A673 (cell line): Measurements from ENCODE around the gene INVS. TPM values are rescaled to one million over a fixed set of nuclear protein-coding genes. Genes with fewer than 3 reads are reported as not detected.
"Not testable (repeated sequence)": the region's sequence is repeated elsewhere in the genome, so short reads cannot be mapped to it uniquely, and the experiment has no call there.

ENCODE experiments used
- BruUV-seq: library from RNA; stranded (reverse); fragments of 400-500 nt; replicated peaks from 2 replicates; lab custom pipeline; 2021; lab: Mats Ljungman, UMichigan
- CTCF ChIA-PET: fragments of 300-600 bp; sonication (Branson Sonifier 250); formaldehyde crosslinking; loops from one replicate; lab custom pipeline; 2022; ENCODE audit warnings: antibody characterized with exemption; lab: Charles Lee
- POLR2A ChIA-PET: fragments of 300-600 bp; sonication (Branson Sonifier 250); formaldehyde crosslinking; loops from one replicate; lab custom pipeline; 2022; ENCODE audit warnings: antibody characterized with exemption; ENCODE audit not compliant: low non-redundant PET; lab: Charles Lee
- DNase-seq: peaks from one replicate; pipeline ENCODE4 v3.0.0-alpha.2; 2015; ENCODE audit warnings: low spot score
- H3K27ac ChIP-seq: fragments of 200-600 bp; sonication (generic); 2 replicates; pipeline ENCODE4 v1.5.1; 2016; ENCODE audit warnings: mixed run types, low read depth, mild to moderate bottlenecking, mixed read lengths, antibody characterized with exemption, low read length; ENCODE audit not compliant: poor library complexity, severe bottlenecking
- H3K27me3 ChIP-seq: fragments of 200-600 bp; sonication (generic); replicated peaks from 2 replicates; pipeline ENCODE4 v1.6.1; 2017; ENCODE audit warnings: mixed run types, low read depth, mild to moderate bottlenecking, mixed read lengths, antibody characterized with exemption, low read length; ENCODE audit not compliant: insufficient read depth, poor library complexity
- H3K36me3 ChIP-seq: fragments of 200-600 bp; sonication (generic); 2 replicates; pipeline ENCODE4 v1.6.1; 2016; ENCODE audit warnings: mixed run types, mild to moderate bottlenecking, mixed read lengths, antibody characterized with exemption, low read length; ENCODE audit not compliant: insufficient read depth, poor library complexity, severe bottlenecking
- H3K4me1 ChIP-seq: fragments of 200-600 bp; sonication (generic); 2 replicates; pipeline ENCODE4 v1.6.1; 2017; ENCODE audit warnings: mixed run types, mild to moderate bottlenecking, mixed read lengths, antibody characterized with exemption, low read length; ENCODE audit not compliant: insufficient read depth, poor library complexity, severe bottlenecking
- H3K4me3 ChIP-seq: fragments of 200-600 bp; sonication (generic); 2 replicates; pipeline ENCODE4 v1.5.1; 2016; ENCODE audit warnings: low read depth, mixed run types, mild to moderate bottlenecking, mixed read lengths, low read length; ENCODE audit not compliant: poor library complexity, severe bottlenecking
- H3K9me3 ChIP-seq: fragments of 200-600 bp; sonication (generic); 2 replicates; pipeline ENCODE4 v1.6.1; 2016; ENCODE audit warnings: mixed run types, low read depth, mild to moderate bottlenecking, mixed read lengths, antibody characterized with exemption, low read length; ENCODE audit not compliant: poor library complexity, severe bottlenecking
- CTCF ChIP-seq: fragments of 300-800, 200-600 bp; sonication (generic); conservative IDR thresholded peaks from 2 replicates; pipeline ENCODE4 v1.5.1; 2017; ENCODE audit warnings: low read depth, mild to moderate bottlenecking, antibody characterized with exemption, low read length, moderate library complexity, mixed read lengths
- EZH2 ChIP-seq: fragments of 200-600 bp; sonication (generic); IDR thresholded peaks from 2 replicates; pipeline ENCODE4 v1.6.1; 2017; ENCODE audit warnings: borderline replicate concordance, low read depth, mild to moderate bottlenecking, mixed read lengths, antibody characterized with exemption, low read length; ENCODE audit not compliant: poor library complexity, severe bottlenecking
- intact Hi-C: fragments of 100-400 bp; cut with micrococcal nuclease; formaldehyde crosslinking; loops from one replicate; pipeline ENCODE4 v1.10.0; 2022; ENCODE audit not compliant: unreplicated experiment
- total RNA-seq: library from RNA; stranded (reverse); gene quantifications from 2 replicates; pipeline ENCODE4 v1.2.3, GENCODE V29; 2021

Gene INVS
- total RNA-seq, 1 experiment from 2014 or later: 23.3 TPM

DNA sequence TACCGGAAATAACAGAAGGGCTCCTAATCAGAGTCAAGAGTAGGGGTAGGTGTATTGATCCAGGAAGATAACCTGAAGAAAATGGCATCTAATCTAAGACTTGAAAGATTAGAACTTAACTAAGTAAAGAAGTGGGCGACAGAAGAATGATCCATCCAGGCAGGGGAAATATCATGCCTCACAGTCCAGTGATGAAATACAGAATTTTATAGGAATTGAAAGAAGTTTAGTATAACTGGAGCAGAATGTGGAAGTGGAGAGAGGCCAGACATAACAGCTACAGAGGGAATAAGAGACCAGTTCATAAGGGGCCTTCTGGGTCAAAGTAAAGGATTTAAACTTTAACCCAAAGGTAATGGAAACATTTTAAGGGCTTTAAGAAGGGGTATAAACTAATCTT lies 42.5 kb upstream of the INVS start:
- Histone ChIP-seq H3K4me3 (no peak overlapping the region), H3K4me1 (peaks cover 11% of the 10 kb centered on the region), H3K9me3 (no peaks in the 10 kb centered on the region), H3K27ac (no peak overlapping the region), H3K27me3 (no peaks in the 10 kb centered on the region), H3K36me3 (no peaks in the 10 kb centered on the region)
- ChIA-PET POLR2A (no interaction called here), CTCF (no interaction called here)
- intact Hi-C loops: no loop called here
- TF ChIP-seq EZH2 (no peak), CTCF (no peak)
- no peak for DNase-seq
- no TSS peak for BruUV-seq

GRCh38 chr9:100057624-100058023 lies 41.4 kb upstream of the INVS start:
- Histone ChIP-seq H3K27me3 (no peaks in the 10 kb centered on the region), H3K27ac (no peak overlapping the region), H3K9me3 (no peaks in the 10 kb centered on the region), H3K4me1 (peaks cover 7% of the 10 kb centered on the region), H3K36me3 (no peaks in the 10 kb centered on the region), H3K4me3 (no peak overlapping the region)
- intact Hi-C loops: no loop called here
- no TSS peak for BruUV-seq
- DNase-seq: no peak
- ChIA-PET CTCF (no interaction called here), POLR2A (no interaction called here)
- TF ChIP-seq EZH2 (no peak), CTCF (no peak)

DNA sequence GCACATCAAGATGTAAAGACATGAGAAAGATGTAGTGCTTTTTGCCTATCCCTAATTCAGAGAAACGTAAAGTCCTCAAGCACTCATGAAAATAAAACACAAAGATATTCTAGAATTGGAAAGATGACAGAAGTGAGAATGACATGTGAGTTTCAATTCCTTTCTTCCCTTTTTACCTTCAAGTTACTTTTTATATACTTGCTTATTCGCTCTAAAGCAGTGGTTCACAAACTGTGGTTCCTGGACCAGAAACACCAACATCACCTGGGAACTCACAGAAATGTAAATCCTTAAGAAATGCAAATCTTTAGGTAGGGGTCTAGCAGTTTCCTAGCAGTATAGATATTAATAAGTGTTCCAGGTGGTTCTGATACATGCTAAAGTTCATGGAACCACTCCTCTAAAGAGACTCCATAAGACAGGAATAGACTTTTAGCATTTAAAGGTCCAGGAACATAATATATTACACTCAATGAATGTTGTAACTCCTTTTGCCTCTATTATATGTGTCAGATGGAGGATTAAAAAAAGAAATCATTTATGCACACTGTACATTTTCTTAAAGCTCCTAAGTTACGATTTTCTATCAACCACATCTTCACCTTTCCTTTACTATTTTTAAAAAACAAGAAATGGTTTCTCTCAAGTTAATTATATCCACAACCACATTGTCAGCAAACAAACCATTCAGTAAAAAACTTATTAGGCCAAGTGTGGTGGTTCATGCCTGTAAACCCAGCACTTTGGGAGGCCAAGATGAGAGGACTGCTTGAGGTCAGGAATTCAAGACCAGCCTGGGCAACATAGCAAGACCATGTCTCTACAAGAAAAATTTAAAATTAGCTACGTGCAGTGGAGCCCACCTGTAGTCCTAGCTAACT lies 40.1 kb upstream of the INVS start:
- Histone ChIP-seq H3K27me3 (no peaks in the 10 kb centered on the region), H3K4me1 (peaks cover 16% of the 10 kb centered on the region), H3K27ac (no peak overlapping the region), H3K36me3 (no peaks in the 10 kb centered on the region), H3K9me3 (no peaks in the 10 kb centered on the region), H3K4me3 (no peak overlapping the region)
- no TSS peak for BruUV-seq
- POLR2A ChIA-PET: no interaction called here
- TF ChIP-seq CTCF: no peak
- no peak for TF ChIP-seq EZH2
- intact Hi-C loops: no loop called here
- CTCF ChIA-PET: no interaction called here
- no peak for DNase-seq

GRCh38 chr9:100062683-100063082 lies 36.4 kb upstream of the INVS start:
- intact Hi-C loops, H3K9me3 ChIP-seq, H3K27me3 ChIP-seq, POLR2A ChIA-PET, CTCF ChIA-PET, BruUV-seq, DNase-seq, H3K27ac ChIP-seq, H3K36me3 ChIP-seq, H3K4me3 ChIP-seq: not testable (repeated sequence)
- peaks cover 35% of the 10 kb centered on the region for H3K4me1 ChIP-seq
